ENCODE results near the gene TMEM165. TPM values are rescaled to one million over a fixed set of nuclear protein-coding genes. Genes with fewer than 3 reads are reported as not detected.

Gene TMEM165
- total and polyA plus RNA-seq, 9 donors, result 36.6 to 51.9 (median 46.5) TPM

GRCh38 chr4:55398966-55399365 is 3.2 kb downstream of the TMEM165 start:
- Histone ChIP-seq H3K36me3 (ENCODE audit: control insufficient read depth, insufficient read depth, low read length) (peaks cover 3% of the 10 kb centered on the region), H3K27me3 (ENCODE audit: control insufficient read depth, insufficient read depth, low read length) (no peaks in the 10 kb centered on the region), H3K4me1 (ENCODE audit: control insufficient read depth, insufficient read depth, low read length) (peaks cover 18% of the 10 kb centered on the region), H3K4me3 (ENCODE audit: low read length) (no peak overlapping the region), H3K9me3 (replicated peaks; ENCODE audit: control insufficient read depth, low read depth, low read length) (no peaks in the 10 kb centered on the region), H3K27ac (ENCODE audit: low read length) (no peak overlapping the region)
- no peak for DNase-seq
- WGBS (ENCODE audit: insufficient coverage), result no CpG with 5 or more reads among the region's 3 CpGs

- H3K27ac ChIP-seq (ENCODE audit: low read length), result no peak overlapping the region
- peaks cover 8% of the 10 kb centered on the region for H3K36me3 ChIP-seq (ENCODE audit: control insufficient read depth, insufficient read depth, low read length)
- no peaks in the 10 kb centered on the region for H3K9me3 ChIP-seq (replicated peaks; ENCODE audit: control insufficient read depth, low read depth, low read length)
- no peaks in the 10 kb centered on the region for H3K27me3 ChIP-seq (ENCODE audit: control insufficient read depth, insufficient read depth, low read length)
- peaks cover 18% of the 10 kb centered on the region for H3K4me1 ChIP-seq (ENCODE audit: control insufficient read depth, insufficient read depth, low read length)
- WGBS (ENCODE audit: insufficient coverage), result no CpG with 5 or more reads among the region's 1 CpG
- DNase-seq, result no peak
- H3K4me3 ChIP-seq (ENCODE audit: low read length), result no peak overlapping the region
Measured at GRCh38 chr4:55399581-55399980, 3.8 kb downstream of the TMEM165 start.

GRCh38 chr4:55405073-55405472 is 9.3 kb downstream of the TMEM165 start:
- Histone ChIP-seq H3K27ac (ENCODE audit: low read length) (no peak overlapping the region), H3K9me3 (replicated peaks; ENCODE audit: control insufficient read depth, low read depth, low read length) (no peaks in the 10 kb centered on the region), H3K27me3 (ENCODE audit: control insufficient read depth, insufficient read depth, low read length) (no peaks in the 10 kb centered on the region), H3K36me3 (ENCODE audit: control insufficient read depth, insufficient read depth, low read length) (peaks cover 21% of the 10 kb centered on the region), H3K4me1 (ENCODE audit: control insufficient read depth, insufficient read depth, low read length) (peaks cover 7% of the 10 kb centered on the region), H3K4me3 (ENCODE audit: low read length) (no peak overlapping the region)
- DNase-seq, result no peak
- no CpG with 5 or more reads among the region's 3 CpGs for WGBS (ENCODE audit: insufficient coverage)

- Histone ChIP-seq H3K36me3 (ENCODE audit: control insufficient read depth, insufficient read depth, low read length) (peaks cover 21% of the 10 kb centered on the region), H3K4me3 (ENCODE audit: low read length) (no peak overlapping the region), H3K4me1 (ENCODE audit: control insufficient read depth, insufficient read depth, low read length) (peaks cover 7% of the 10 kb centered on the region), H3K9me3 (replicated peaks; ENCODE audit: control insufficient read depth, low read depth, low read length) (no peaks in the 10 kb centered on the region), H3K27me3 (ENCODE audit: control insufficient read depth, insufficient read depth, low read length) (no peaks in the 10 kb centered on the region), H3K27ac (ENCODE audit: low read length) (no peak overlapping the region)
- no peak for DNase-seq
- WGBS (ENCODE audit: insufficient coverage), result no CpG with 5 or more reads among the region's 2 CpGs
Measured at GRCh38 chr4:55406545-55406944, 10.8 kb downstream of the TMEM165 start.

GRCh38 chr4:55407119-55407518 is 11.4 kb downstream of the TMEM165 start:
- no peak for DNase-seq
- Histone ChIP-seq H3K27ac (ENCODE audit: low read length) (no peak overlapping the region), H3K4me3 (ENCODE audit: low read length) (no peak overlapping the region), H3K36me3 (ENCODE audit: control insufficient read depth, insufficient read depth, low read length) (peaks cover 23% of the 10 kb centered on the region), H3K27me3 (ENCODE audit: control insufficient read depth, insufficient read depth, low read length) (no peaks in the 10 kb centered on the region), H3K4me1 (ENCODE audit: control insufficient read depth, insufficient read depth, low read length) (peaks cover 7% of the 10 kb centered on the region), H3K9me3 (replicated peaks; ENCODE audit: control insufficient read depth, low read depth, low read length) (no peaks in the 10 kb centered on the region)
- WGBS (ENCODE audit: insufficient coverage), result 96% methylated on average over 2 of the region's 3 CpGs

- H3K4me1 ChIP-seq (ENCODE audit: control insufficient read depth, insufficient read depth, low read length), result peaks cover 7% of the 10 kb centered on the region
- WGBS (ENCODE audit: insufficient coverage), result no CpG with 5 or more reads among the region's 3 CpGs
- no peak for DNase-seq
- H3K36me3 ChIP-seq (ENCODE audit: control insufficient read depth, insufficient read depth, low read length), result peaks cover 23% of the 10 kb centered on the region
- H3K9me3 ChIP-seq (replicated peaks; ENCODE audit: control insufficient read depth, low read depth, low read length), result no peaks in the 10 kb centered on the region
- no peak overlapping the region for H3K27ac ChIP-seq (ENCODE audit: low read length)
- no peaks in the 10 kb centered on the region for H3K27me3 ChIP-seq (ENCODE audit: control insufficient read depth, insufficient read depth, low read length)
- no peak overlapping the region for H3K4me3 ChIP-seq (ENCODE audit: low read length)
Measured at GRCh38 chr4:55407764-55408163, 12.0 kb downstream of the TMEM165 start.

- Histone ChIP-seq H3K27me3 (ENCODE audit: control insufficient read depth, insufficient read depth, low read length) (no peaks in the 10 kb centered on the region), H3K4me1 (ENCODE audit: control insufficient read depth, insufficient read depth, low read length) (peaks cover 7% of the 10 kb centered on the region), H3K36me3 (ENCODE audit: control insufficient read depth, insufficient read depth, low read length) (peaks cover 22% of the 10 kb centered on the region), H3K27ac (ENCODE audit: low read length) (no peak overlapping the region), H3K9me3 (replicated peaks; ENCODE audit: control insufficient read depth, low read depth, low read length) (no peaks in the 10 kb centered on the region), H3K4me3 (ENCODE audit: low read length) (no peak overlapping the region)
- 40% methylated on average over 3 of the region's 10 CpGs for WGBS (ENCODE audit: insufficient coverage)
- peak; percentile 51 for DNase-seq
Measured at GRCh38 chr4:55409468-55410171, 13.9 kb downstream of the TMEM165 start.

- Histone ChIP-seq H3K36me3 (ENCODE audit: control insufficient read depth, insufficient read depth, low read length) (peaks cover 19% of the 10 kb centered on the region), H3K4me3 (ENCODE audit: low read length) (no peak overlapping the region), H3K27ac (ENCODE audit: low read length) (no peak overlapping the region), H3K9me3 (replicated peaks; ENCODE audit: control insufficient read depth, low read depth, low read length) (no peaks in the 10 kb centered on the region), H3K4me1 (ENCODE audit: control insufficient read depth, insufficient read depth, low read length) (peaks cover 7% of the 10 kb centered on the region), H3K27me3 (ENCODE audit: control insufficient read depth, insufficient read depth, low read length) (no peaks in the 10 kb centered on the region)
- DNase-seq, result no peak
- 100% methylated on average over 3 of the region's 8 CpGs for WGBS (ENCODE audit: insufficient coverage)
Measured at GRCh38 chr4:55410431-55410830, 14.7 kb downstream of the TMEM165 start.

- Histone ChIP-seq H3K27me3 (ENCODE audit: control insufficient read depth, insufficient read depth, low read length) (no peaks in the 10 kb centered on the region), H3K27ac (ENCODE audit: low read length) (no peak overlapping the region), H3K9me3 (replicated peaks; ENCODE audit: control insufficient read depth, low read depth, low read length) (no peaks in the 10 kb centered on the region), H3K4me3 (ENCODE audit: low read length) (no peak overlapping the region), H3K36me3 (ENCODE audit: control insufficient read depth, insufficient read depth, low read length) (peaks cover 22% of the 10 kb centered on the region), H3K4me1 (ENCODE audit: control insufficient read depth, insufficient read depth, low read length) (peaks cover 7% of the 10 kb centered on the region)
- no peak for DNase-seq
- 94% methylated on average over 3 of the region's 6 CpGs for WGBS (ENCODE audit: insufficient coverage)
Measured at GRCh38 chr4:55411621-55412020, 15.9 kb downstream of the TMEM165 start.

- Histone ChIP-seq H3K4me1 (ENCODE audit: control insufficient read depth, insufficient read depth, low read length) (no peaks in the 10 kb centered on the region), H3K36me3 (ENCODE audit: control insufficient read depth, insufficient read depth, low read length) (peaks cover 39% of the 10 kb centered on the region), H3K9me3 (replicated peaks; ENCODE audit: control insufficient read depth, low read depth, low read length) (no peaks in the 10 kb centered on the region), H3K27ac (ENCODE audit: low read length) (no peak overlapping the region), H3K4me3 (ENCODE audit: low read length) (no peak overlapping the region), H3K27me3 (ENCODE audit: control insufficient read depth, insufficient read depth, low read length) (no peaks in the 10 kb centered on the region)
- WGBS (ENCODE audit: insufficient coverage), result 100% methylated on average over 1 of the region's 3 CpGs
- no peak for DNase-seq
Measured at GRCh38 chr4:55416176-55416575, 20.4 kb downstream of the TMEM165 start.

- no peak for DNase-seq
- WGBS (ENCODE audit: insufficient coverage), result no CpG with 5 or more reads among the region's 3 CpGs
Measured at GRCh38 chr4:55424791-55425190, 29.0 kb downstream of the TMEM165 start.

More at GRCh38 chr4:55424791-55425190, 29.0 kb downstream of the TMEM165 start:
- H3K27ac ChIP-seq (ENCODE audit: low read length), result no peak overlapping the region
- no peaks in the 10 kb centered on the region for H3K4me1 ChIP-seq (ENCODE audit: control insufficient read depth, insufficient read depth, low read length)
- no peaks in the 10 kb centered on the region for H3K9me3 ChIP-seq (replicated peaks; ENCODE audit: control insufficient read depth, low read depth, low read length)
- H3K36me3 ChIP-seq (ENCODE audit: control insufficient read depth, insufficient read depth, low read length), result peaks cover 44% of the 10 kb centered on the region
- H3K4me3 ChIP-seq (ENCODE audit: low read length), result no peak overlapping the region
- no peaks in the 10 kb centered on the region for H3K27me3 ChIP-seq (ENCODE audit: control insufficient read depth, insufficient read depth, low read length)

Measured in muscle of leg (tissue), 11 donors.